Stomach (tissue), 9 donors: Measurements from ENCODE around the gene DYSF. TPM values are rescaled to one million over a fixed set of nuclear protein-coding genes. Genes with fewer than 3 reads are reported as not detected.

ENCODE experiments used
- DNase-seq, 2 donors: peaks; one replicate each; pipeline versions ENCODE4 v3.0.0 to v3.0.0-alpha.2; 2013 to 2019
- H3K27ac ChIP-seq, 5 donors: fragments of 200-600 bp in 4 of 5; sonication (generic) in 4 of 5; one replicate each; pipeline ENCODE4 v1.5.1; 2013 to 2019; ENCODE audit warnings: mild to moderate bottlenecking in 1 of 5, moderate library complexity in 1 of 5
- H3K27me3 ChIP-seq, 3 donors: fragments of 200-600 bp; sonication (generic); one replicate each; pipeline ENCODE4 v1.5.1; 2017 to 2019; ENCODE audit warnings: mixed run types in 1 of 3
- H3K36me3 ChIP-seq, 4 donors: fragments of 200-600 bp; sonication (generic); 1 replicate in 3 of 4; 2 replicates in 1 of 4; pipeline ENCODE4 v1.5.1; 2016 to 2019
- H3K4me1 ChIP-seq, 4 donors: fragments of 200-600 bp; sonication (generic); one replicate each; pipeline ENCODE4 v1.5.1; 2016 to 2019
- H3K4me3 ChIP-seq, 4 donors: fragments of 200-600 bp; sonication (generic) in 3 of 4; one replicate each; pipeline ENCODE4 v1.5.1; 2016 to 2019; ENCODE audit warnings: mild to moderate bottlenecking in 1 of 4
- H3K9me3 ChIP-seq, 4 donors: fragments of 200-600 bp; sonication (generic); one replicate each; pipeline ENCODE4 v1.5.1; 2016 to 2019
- CTCF ChIP-seq, 7 experiments: fragments of 450-650 bp in 4 of 7; fragments of 200-600 bp in 3 of 7; sonication (generic) in 3 of 7; IDR thresholded peaks; one replicate each; pipeline ENCODE4 v1.5.1; 2016 to 2019; ENCODE audit warnings: antibody characterized with exemption in 7 of 7, control low read depth in 2 of 7, mild to moderate bottlenecking in 1 of 7
- EP300 ChIP-seq: sonication (generic); formaldehyde crosslinking; IDR thresholded peaks from one replicate; pipeline ENCODE4 v1.6.1; 2017; ENCODE audit warnings: antibody characterized with exemption
- POLR2A ChIP-seq, 4 donors: fragments of 450-650 bp; IDR thresholded peaks; one replicate each; pipeline ENCODE4 v1.6.1; 2016; ENCODE audit warnings: antibody characterized with exemption in 4 of 4, control low read depth in 2 of 4, mild to moderate bottlenecking in 1 of 4, moderate library complexity in 1 of 4
- POLR2AphosphoS5 ChIP-seq, 3 donors: sonication (generic); formaldehyde crosslinking; IDR thresholded peaks; one replicate each; pipeline ENCODE4 v1.6.1; 2016; ENCODE audit warnings: antibody characterized with exemption in 3 of 3
- WGBS, 5 donors: extraction: QIAGEN DNeasy Blood & Tissue Kit in 3 of 5; methylation state at CpG; one replicate each; pipeline versions ENCODE4 v1.1.5 to v1.1.7; 2013 to 2018; 5-methylcytosine and 5-hydroxymethylcytosine counted together
- intact Hi-C: fragments of 100-400 bp; cut with DNase I; formaldehyde crosslinking; loops from one replicate; pipeline ENCODE4 v1.15.1; 2023; ENCODE audit warnings: low total_unique reads
- polyA plus RNA-seq, 3 donors: library from polyadenylated mRNA; stranded (reverse); fragments of 200-250 nt; gene quantifications; one replicate each; pipeline ENCODE4 v1.2.3, GENCODE V29; 2013
- total RNA-seq, 5 donors: library from RNA; depleted of rRNA; stranded (reverse); fragments of >200 nt; gene quantifications; one replicate each; pipeline versions ENCODE4 v1.1.0 to v1.2.3, GENCODE V29; 2014 to 2016
- donor health status: healthy with polysubstance abuse.
- donor health status: Bipolar disorder and iron deficiency.
- donor health status: healthy.

The DYSF gene
- total and polyA plus RNA-seq, 8 donors: 2.1 to 13.4 (median 6.1) TPM

GRCh38 chr2:71469403-71470398, 16.3 kb downstream of the DYSF start:
- no peak for TF ChIP-seq EP300
- no peak for TF ChIP-seq POLR2A (IDR thresholded peaks at IDR 0.05)
- TF ChIP-seq CTCF (IDR thresholded peaks at IDR 0.05): no peak
- no peak for TF ChIP-seq POLR2AphosphoS5 (IDR thresholded peaks at IDR 0.05)
- WGBS, 5 donors: 58 to 73% (median 59%) methylated on average over 8 of the region's 8 CpGs
- no peak overlapping the region for H3K27ac ChIP-seq
- H3K4me3 ChIP-seq: no peak overlapping the region
- no peaks in the 10 kb centered on the region for H3K36me3 ChIP-seq
- peaks cover 0 to 47% (median 44%) of the 10 kb centered on the region in 3 donors for H3K27me3 ChIP-seq
- intact Hi-C loops: no loop called here
- H3K9me3 ChIP-seq: no peaks in the 10 kb centered on the region
- H3K4me1 ChIP-seq: peaks cover 0 to 30% (median 18%) of the 10 kb centered on the region in 4 donors
- DNase-seq: no peak

GRCh38 chr2:71471276-71471675, 17.9 kb downstream of the DYSF start:
- WGBS, 5 donors: 27 to 63% (median 42%) methylated on average over 1 of the region's 1 CpG
- no peak for TF ChIP-seq POLR2A (IDR thresholded peaks at IDR 0.05)
- no peak for TF ChIP-seq EP300
- no peak for TF ChIP-seq CTCF (IDR thresholded peaks at IDR 0.05)
- TF ChIP-seq POLR2AphosphoS5 (IDR thresholded peaks at IDR 0.05): no peak
- intact Hi-C loops: no loop called here
- H3K9me3 ChIP-seq: no peaks in the 10 kb centered on the region
- no peaks in the 10 kb centered on the region for H3K36me3 ChIP-seq
- H3K4me3 ChIP-seq: no peak overlapping the region
- H3K27me3 ChIP-seq: peaks cover 0 to 32% (median 28%) of the 10 kb centered on the region in 3 donors
- no peak overlapping the region for H3K27ac ChIP-seq
- H3K4me1 ChIP-seq: peaks cover 0 to 19% (median 10%) of the 10 kb centered on the region in 4 donors
- no peak for DNase-seq

DNA sequence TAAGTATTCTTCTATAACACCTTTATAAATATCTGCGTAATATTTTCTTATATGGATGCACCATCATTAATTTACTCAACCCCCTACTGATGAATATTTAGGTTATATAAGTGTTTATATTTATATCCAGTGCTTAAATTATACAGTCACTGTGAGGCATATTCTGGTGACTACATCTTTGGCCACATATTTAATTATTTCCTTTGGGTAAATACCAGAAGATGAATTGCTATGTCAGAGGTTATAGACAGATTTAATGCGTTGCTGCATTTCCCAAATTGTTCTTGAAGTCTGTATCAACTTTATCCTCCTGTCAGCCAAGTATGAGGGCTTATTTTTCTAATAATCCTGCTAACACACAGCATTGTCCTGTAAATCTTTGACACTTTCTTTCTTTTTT, 18.7 kb downstream of the DYSF start:
- intact Hi-C loops: no loop called here
- H3K4me3 ChIP-seq: no peak overlapping the region
- no peaks in the 10 kb centered on the region for H3K9me3 ChIP-seq
- no peak for DNase-seq
- H3K4me1 ChIP-seq: peaks cover 0 to 13% (median 3%) of the 10 kb centered on the region in 4 donors
- H3K27me3 ChIP-seq: peaks cover 0 to 24% (median 21%) of the 10 kb centered on the region in 3 donors
- no peak for TF ChIP-seq POLR2A (IDR thresholded peaks at IDR 0.05)
- TF ChIP-seq EP300: no peak
- TF ChIP-seq POLR2AphosphoS5 (IDR thresholded peaks at IDR 0.05): no peak
- no peak for TF ChIP-seq CTCF (IDR thresholded peaks at IDR 0.05)
- WGBS, 5 donors: 36 to 61% (median 58%) methylated on average over 2 of the region's 2 CpGs
- no peaks in the 10 kb centered on the region for H3K36me3 ChIP-seq
- no peak overlapping the region for H3K27ac ChIP-seq

DNA sequence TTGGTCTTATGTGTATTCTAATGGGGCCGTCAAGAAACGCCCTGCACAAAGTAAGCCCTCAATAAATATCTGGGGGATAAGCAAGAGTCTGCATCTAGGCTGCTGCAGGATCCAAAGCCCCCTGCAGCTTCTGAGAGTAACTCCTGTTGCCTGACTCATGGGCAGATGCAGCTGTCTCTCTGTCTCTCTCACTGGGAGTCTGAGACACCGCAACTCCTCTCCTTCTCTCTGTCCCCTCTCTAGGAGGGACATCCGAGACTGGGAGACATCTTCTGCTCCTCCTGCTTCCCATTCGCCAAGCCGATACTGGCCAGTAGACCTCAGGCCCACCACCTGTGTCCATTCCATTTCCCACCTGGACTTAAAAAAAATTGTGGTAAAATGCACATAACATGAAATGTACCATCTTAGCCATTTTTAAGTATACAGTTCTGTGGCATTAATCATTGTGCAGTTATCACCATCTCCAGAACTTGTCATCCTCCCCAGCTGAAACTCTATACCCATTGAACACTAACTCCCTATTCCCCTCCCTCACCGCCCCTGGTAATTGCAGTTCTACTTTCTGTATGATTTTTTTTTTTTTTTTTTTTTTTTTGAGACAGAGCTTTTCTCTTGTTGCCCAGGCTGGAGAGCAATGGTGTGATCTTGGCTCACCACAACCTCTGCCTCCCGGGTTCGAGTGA, 20.1 kb downstream of the DYSF start:
- Histone ChIP-seq H3K9me3 (no peaks in the 10 kb centered on the region), H3K4me1 (no peaks in the 10 kb centered on the region), H3K27ac (peak overlapping the region in 1 of 5 donors; percentile 74), H3K4me3 (no peak overlapping the region), H3K27me3 (peaks cover 0 to 15% (median 10%) of the 10 kb centered on the region in 3 donors), H3K36me3 (no peaks in the 10 kb centered on the region)
- intact Hi-C loops: no loop called here
- no peak for DNase-seq
- 93 to 95% (median 94%) methylated on average over 9 of the region's 9 CpGs for WGBS, 5 donors
- TF ChIP-seq CTCF (IDR thresholded peaks at IDR 0.05) (no peak), POLR2AphosphoS5 (IDR thresholded peaks at IDR 0.05) (no peak), POLR2A (IDR thresholded peaks at IDR 0.05) (no peak), EP300 (no peak)
